ENCODE results near the gene HMCN2. TPM values are rescaled to one million over a fixed set of nuclear protein-coding genes. Genes with fewer than 3 reads are reported as not detected.

Gene HMCN2
- total RNA-seq, 4 donors from 2014 or later, result 1.8 to 46.7 (median 24.4) TPM

DNA sequence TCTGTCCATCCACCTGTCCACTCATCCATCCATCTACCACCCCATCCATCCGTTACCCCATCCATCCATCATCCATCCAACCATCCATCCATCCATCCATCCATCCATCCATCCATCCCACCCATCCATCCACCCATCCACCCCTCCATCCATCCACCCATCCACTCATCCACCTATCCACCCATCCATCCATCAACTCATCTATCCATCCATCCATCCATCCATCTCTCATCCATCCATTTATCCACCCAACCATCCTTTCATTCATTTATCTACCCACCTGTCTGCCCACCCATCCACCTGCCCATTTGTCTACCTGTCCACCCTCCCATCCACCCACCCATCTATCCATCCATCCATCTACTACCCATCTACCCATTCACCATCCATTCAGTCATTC is 95.1 kb downstream of the HMCN2 start:
- Histone ChIP-seq H3K36me3 (no peaks in the 10 kb centered on the region), H3K27ac (no peak overlapping the region)

DNA sequence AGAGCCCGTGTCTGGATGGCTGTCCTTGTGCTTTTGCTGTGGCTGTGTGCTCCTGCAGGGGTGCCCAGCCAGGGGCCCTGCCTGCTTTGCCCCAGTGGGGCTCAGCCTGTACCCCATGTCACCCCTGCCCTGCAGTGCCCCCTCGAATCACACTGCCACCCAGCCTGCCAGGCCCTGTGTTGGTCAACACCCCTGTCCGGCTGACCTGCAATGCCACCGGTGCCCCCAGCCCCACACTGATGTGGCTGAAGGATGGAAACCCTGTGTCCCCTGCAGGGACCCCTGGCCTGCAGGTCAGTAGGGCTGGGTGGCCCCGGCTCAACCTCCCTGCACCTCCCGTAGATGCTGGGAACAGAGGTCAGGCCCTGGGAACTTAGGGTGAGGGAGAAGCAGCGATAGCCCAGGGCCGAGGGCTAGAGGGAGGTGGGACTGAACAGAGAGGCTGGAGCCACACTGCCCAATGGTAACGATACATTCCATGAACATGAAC is 96.4 kb downstream of the HMCN2 start:
- H3K27ac ChIP-seq, result no peak overlapping the region
- DNase-seq, result no peak
- intact Hi-C loops (cut with DNase I; ENCODE audit: low total_unique reads), result no loop called here
- no peaks in the 10 kb centered on the region for H3K9me3 ChIP-seq
- no peaks in the 10 kb centered on the region for H3K27me3 ChIP-seq
- H3K36me3 ChIP-seq, result no peaks in the 10 kb centered on the region
- H3K4me1 ChIP-seq, result no peaks in the 10 kb centered on the region
- no peak overlapping the region for H3K4me3 ChIP-seq
- TF ChIP-seq, protein P1, sequence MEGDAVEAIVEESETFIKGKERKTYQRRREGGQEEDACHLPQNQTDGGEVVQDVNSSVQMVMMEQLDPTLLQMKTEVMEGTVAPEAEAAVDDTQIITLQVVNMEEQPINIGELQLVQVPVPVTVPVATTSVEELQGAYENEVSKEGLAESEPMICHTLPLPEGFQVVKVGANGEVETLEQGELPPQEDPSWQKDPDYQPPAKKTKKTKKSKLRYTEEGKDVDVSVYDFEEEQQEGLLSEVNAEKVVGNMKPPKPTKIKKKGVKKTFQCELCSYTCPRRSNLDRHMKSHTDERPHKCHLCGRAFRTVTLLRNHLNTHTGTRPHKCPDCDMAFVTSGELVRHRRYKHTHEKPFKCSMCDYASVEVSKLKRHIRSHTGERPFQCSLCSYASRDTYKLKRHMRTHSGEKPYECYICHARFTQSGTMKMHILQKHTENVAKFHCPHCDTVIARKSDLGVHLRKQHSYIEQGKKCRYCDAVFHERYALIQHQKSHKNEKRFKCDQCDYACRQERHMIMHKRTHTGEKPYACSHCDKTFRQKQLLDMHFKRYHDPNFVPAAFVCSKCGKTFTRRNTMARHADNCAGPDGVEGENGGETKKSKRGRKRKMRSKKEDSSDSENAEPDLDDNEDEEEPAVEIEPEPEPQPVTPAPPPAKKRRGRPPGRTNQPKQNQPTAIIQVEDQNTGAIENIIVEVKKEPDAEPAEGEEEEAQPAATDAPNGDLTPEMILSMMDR (IDR thresholded peaks at IDR 0.05), result no peak
- TF ChIP-seq POLR2A (IDR thresholded peaks at IDR 0.05), result no peak

More for the DNA sequence above, 95.1 kb downstream of the HMCN2 start:
- Histone ChIP-seq H3K4me3 (no peak overlapping the region), H3K27me3 (no peaks in the 10 kb centered on the region), H3K9me3 (no peaks in the 10 kb centered on the region), H3K4me1 (no peaks in the 10 kb centered on the region)
- intact Hi-C loops (cut with DNase I; ENCODE audit: low total_unique reads), result no loop called here
- TF ChIP-seq, protein P1 (IDR thresholded peaks at IDR 0.05), result no peak
- TF ChIP-seq POLR2A (IDR thresholded peaks at IDR 0.05), result no peak
- DNase-seq, result no peak

DNA sequence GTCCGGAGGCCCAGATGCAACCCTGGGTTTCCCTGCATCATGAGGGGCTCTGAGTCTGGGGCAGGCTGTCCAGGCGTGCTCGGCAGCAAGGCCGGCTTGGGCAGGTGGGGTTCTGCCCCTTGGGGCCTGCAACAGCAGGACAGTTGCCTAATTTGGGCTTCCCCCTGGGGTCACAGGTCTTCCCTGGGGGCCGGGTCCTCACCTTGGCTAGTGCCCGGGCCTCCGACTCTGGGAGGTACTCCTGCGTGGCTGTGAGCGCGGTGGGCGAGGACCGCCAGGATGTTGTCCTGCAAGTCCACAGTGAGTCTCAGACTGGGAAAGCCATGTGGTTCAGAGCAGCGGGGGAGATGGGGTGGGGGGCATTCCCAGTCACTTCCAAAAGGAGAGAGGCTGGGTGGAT is 97.1 kb downstream of the HMCN2 start:
- intact Hi-C loops (cut with DNase I; ENCODE audit: low total_unique reads), result no loop called here
- no peak for DNase-seq
- no peaks in the 10 kb centered on the region for H3K36me3 ChIP-seq

DNA sequence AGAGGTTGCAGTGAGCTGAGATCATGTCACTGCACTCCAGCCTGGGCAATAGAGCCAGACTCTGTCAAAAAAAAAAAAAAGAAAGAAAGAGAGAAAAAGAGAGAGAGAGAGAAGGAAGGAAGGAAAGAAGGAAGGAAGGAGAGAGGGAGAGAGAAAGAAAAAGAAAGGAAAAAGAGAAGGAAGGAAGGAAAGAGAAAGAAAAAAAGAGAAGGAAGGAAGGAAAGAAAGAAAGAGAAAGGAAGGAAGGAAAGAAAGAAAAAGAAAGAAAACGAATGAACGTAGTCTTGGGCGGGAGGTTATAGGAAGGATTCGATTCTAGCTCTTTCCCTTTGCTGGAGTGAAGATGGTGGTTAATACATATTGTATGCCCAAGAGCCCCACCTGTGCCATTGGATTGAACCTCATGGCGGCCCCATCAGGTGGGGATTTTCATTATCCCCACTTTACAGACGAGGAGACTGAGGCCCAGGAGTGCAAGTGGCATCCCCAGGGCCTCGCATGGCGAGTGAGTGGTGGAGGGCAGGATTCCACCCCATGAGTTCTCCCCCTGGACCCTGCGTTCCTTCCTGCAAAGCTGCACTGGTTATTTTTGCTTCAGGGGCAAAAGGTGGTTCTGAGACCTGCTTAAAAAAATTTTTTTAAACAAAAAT is 98.3 kb downstream of the HMCN2 start:
- no peak for DNase-seq
- intact Hi-C loops (cut with DNase I; ENCODE audit: low total_unique reads), result no loop called here
- H3K27me3 ChIP-seq, result no peaks in the 10 kb centered on the region
- no peak overlapping the region for H3K27ac ChIP-seq
- H3K36me3 ChIP-seq, result no peaks in the 10 kb centered on the region
- H3K4me3 ChIP-seq, result no peak overlapping the region
- H3K4me1 ChIP-seq, result no peaks in the 10 kb centered on the region
- no peak for TF ChIP-seq POLR2A (IDR thresholded peaks at IDR 0.05)
- TF ChIP-seq, protein P1 (IDR thresholded peaks at IDR 0.05), result no peak
- no peaks in the 10 kb centered on the region for H3K9me3 ChIP-seq

More for the DNA sequence above, 97.1 kb downstream of the HMCN2 start:
- H3K27ac ChIP-seq, result no peak overlapping the region
- no peaks in the 10 kb centered on the region for H3K27me3 ChIP-seq
- no peaks in the 10 kb centered on the region for H3K9me3 ChIP-seq
- TF ChIP-seq POLR2A (IDR thresholded peaks at IDR 0.05), result no peak
- no peaks in the 10 kb centered on the region for H3K4me1 ChIP-seq
- H3K4me3 ChIP-seq, result no peak overlapping the region

DNA sequence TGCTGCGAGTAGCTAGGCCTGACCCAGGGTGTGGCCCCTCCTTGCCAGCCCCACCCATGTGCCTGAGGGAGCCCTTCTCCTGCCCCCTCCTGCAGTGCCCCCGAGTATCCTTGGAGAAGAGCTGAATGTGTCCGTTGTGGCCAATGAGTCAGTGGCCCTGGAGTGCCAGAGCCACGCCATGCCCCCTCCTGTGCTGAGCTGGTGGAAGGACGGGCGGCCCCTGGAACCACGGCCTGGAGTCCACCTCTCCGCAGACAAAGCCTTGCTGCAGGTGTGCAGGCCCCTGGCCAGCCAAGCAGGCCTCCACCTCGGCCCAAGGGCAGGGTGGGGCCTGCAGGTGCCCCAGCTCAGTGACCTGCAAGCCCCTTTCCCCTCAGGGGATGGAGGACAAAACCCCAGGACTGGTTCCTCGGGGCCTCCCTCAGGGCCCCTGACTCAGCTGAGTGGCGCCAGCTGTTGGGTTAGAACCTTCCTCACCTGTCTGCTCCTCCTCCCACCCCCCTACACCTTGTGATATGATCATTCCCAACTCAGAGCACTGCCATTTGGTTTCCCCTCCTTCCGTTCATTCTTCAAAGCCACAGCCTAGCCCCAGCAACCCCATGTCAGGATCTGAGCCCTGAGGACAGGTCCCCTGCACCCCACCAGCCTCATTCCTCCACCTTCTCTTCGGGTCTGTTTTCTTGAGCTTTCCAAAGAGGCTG is 99.2 kb downstream of the HMCN2 start:
- no peak for TF ChIP-seq POLR2A (IDR thresholded peaks at IDR 0.05)
- TF ChIP-seq, protein P1 (IDR thresholded peaks at IDR 0.05), result no peak
- Histone ChIP-seq H3K27ac (no peak overlapping the region), H3K4me1 (no peaks in the 10 kb centered on the region), H3K4me3 (no peak overlapping the region), H3K36me3 (no peaks in the 10 kb centered on the region), H3K27me3 (no peaks in the 10 kb centered on the region), H3K9me3 (no peaks in the 10 kb centered on the region)
- intact Hi-C loops (cut with DNase I; ENCODE audit: low total_unique reads), result no loop called here
- no peak for DNase-seq

All from uterus (tissue), 4 donors.